ENCODE data around the gene SLCO3A1.
A peak's percentile ranks its signal among the peaks of the same experiment; 100 is the strongest.

SLCO3A1 gene

GRCh38 chr15:92076541-92076940, 223.0 kb downstream of the SLCO3A1 start:
- no peak for DNase-seq

GRCh38 chr15:92077353-92078085, 224.0 kb downstream of the SLCO3A1 start:
- peak; percentile 7 to 38 (median 16) for DNase-seq

DNA sequence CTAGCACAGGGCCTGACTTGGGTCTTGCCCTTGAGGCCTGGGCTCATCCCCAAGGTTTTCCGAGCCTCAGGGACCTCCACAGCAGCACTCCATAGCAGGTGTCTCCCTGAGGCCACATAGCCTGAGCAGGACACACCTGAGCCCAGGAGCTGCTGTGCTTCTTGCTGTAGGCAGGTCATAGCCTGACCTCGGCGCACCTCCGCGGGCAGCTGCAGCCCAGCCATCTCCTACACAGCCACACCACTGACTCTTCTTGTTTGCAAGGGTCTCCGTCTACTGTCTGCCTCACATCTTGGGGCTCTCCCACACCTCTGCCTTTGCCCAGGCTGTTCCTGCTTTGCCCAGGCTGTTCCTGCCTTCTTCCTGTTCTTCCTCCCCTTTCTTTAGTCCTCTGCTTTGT, 224.8 kb downstream of the SLCO3A1 start:
- DNase-seq = no peak

GRCh38 chr15:92079047-92079446, 225.5 kb downstream of the SLCO3A1 start:
- no peak for DNase-seq

GRCh38 chr15:92079647-92080255, 226.2 kb downstream of the SLCO3A1 start:
- no peak for DNase-seq

DNA sequence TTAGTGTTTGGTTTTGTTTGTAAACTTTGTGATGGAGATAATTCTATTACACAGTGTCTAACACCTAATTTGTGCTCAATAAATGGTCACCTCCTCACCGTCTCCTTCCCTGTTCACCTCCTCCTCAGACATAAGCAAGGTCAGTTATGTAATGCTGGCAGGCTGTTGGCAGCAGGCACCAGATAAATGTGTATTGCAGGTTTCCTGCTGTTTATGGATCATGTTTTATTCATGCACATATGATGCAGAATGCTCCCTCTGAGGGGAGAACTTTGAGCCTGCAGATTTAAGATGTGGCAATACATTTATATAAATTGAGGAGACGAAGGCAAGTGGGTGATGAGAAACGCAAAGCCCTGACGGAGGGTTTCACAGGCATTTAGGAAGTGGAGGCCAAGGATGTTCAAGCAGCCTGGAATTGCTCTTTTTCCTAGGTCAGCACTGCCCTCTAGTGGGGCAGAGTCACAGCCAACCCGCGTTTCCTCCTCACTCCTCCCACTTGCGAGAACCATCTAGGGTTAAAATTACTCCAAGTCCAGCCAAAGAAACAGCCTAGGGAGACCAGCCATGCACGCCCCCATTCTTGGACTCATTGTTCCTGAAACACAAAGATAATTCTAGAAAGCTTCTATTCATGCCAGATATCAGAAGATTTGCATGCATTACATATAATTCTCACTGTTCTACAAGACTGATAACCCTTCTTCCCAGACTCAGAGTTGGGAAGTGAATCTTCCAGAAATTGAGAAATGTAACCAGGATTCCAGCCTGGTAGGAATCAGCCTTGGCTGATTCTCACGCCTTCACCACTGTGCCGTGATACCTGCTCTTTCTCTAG, 228.7 kb downstream of the SLCO3A1 start:
- peak in 2 of 4 experiments; percentile 11 to 15 for DNase-seq

DNA sequence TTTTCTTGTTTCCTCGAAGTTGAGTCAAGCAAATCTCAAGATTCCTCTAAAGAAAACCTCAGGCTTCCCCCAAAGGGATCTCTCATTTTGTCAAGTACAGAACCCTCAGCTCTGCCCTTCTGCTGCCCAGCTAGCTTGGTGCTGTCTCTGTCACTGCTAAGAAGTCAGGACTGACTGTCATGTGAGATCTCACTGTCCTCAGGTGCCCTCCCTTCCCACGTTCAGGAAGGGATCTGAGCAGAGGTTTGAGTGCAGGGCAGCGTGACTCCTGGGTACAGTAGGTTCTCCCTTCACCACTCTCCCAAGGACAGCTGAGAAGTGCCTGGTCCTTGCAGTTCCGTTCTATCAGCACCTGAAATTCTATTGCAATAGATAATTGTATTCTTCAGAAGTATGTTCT, 229.7 kb downstream of the SLCO3A1 start:
- no peak for DNase-seq

DNA sequence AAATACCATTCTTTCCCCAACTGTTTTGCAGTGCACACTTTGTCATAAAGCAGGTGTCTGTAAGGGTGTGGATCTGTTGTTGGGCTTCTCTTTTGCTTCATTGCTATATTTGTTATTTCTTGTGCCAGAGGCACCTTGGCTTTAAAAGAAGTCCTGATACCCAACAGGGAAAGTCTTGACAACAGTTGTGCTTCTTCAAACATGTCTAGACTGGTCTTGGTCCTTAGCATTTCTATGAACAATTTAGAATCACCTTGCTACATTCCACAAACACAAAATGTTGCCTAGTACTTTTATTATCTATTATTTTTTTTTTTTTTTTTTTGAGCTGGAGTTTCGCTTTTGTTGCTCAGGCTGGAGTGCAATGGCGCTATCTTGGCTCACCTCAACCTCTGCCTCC, 233.7 kb downstream of the SLCO3A1 start:
- DNase-seq = no peak

GRCh38 chr15:92091155-92091734, 237.7 kb downstream of the SLCO3A1 start:
- no peak for DNase-seq

DNA sequence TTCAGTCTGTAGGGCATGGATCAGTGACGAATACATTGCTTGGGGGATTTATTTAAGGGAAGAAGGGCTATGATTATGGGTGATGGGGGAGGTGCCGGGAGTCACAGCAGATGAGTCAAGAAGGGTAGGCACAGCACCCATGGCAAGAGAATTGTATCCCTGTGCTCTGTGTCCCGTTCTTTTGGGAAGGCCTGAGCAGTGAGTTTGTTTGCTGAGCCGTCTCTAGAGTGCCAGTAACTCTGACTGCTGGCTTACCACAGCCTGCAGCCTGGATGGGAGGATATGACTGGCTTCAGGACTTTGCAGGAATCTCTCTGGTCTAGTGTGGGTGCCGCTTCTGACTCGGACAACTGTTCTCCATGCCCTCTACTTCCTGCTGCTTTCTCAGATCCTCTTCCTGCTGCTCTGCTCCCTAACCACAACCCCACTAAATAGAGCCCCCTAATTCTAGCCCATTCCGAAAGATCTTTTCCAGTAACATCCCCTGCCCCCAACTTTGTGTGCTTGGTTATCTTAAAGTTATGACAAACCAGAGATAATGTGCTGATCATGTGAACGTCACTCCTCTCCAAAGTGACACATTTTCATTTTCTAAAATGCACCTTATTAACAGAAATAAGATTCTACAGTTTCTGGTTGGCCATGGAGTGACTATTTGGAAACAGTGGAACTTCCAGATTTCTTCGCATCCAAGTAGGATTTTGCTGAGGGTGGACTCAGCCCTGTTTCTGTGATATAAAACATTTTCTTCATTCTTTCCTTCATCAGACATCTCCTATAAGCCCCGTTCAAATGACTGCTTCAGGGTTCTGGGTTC, 239.0 kb downstream of the SLCO3A1 start:
- no peak for DNase-seq

DNA sequence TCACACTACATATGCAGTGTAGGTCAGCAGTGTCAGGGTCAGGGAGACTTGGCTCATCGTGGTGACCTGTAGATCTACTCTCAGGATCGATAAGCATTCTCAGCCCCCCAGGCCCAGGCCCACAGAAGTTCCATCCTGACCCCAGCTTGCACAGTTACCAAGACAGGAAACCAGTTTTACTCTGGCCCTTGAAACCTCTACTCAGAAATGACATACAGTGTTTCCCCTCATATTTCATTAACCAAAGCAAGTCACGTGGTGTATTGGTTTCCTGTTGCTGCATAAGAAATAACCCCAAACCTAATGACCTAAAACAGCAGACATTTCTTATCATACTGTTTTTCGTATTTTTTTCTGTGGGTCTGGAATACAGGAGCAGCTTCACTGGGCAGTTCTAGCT, 242.2 kb downstream of the SLCO3A1 start:
- no peak for DNase-seq

GRCh38 chr15:92097474-92098178, 244.1 kb downstream of the SLCO3A1 start:
- DNase-seq = no peak

GRCh38 chr15:92098869-92099268, 245.4 kb downstream of the SLCO3A1 start:
- DNase-seq = no peak

DNA sequence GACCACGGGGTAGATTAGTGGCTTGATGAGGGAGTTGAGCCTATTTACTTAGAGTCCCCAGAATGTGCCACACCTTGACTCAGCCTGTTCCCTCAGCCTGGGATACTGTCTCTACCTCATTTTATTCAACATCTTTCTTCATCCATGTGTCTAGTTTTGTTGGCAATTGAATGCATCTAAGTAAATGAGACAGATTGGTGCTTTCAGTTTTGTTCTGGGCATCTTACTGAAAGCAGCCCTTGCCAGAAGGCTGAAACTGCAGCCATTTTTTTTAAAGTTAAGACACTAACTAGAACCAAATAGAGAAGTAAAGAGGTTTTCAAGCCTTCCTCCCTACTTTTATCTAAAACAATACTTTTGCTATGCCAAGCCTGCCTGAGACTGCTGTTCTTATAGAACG, 246.8 kb downstream of the SLCO3A1 start:
- no peak for DNase-seq

- no peak for DNase-seq
Observed at GRCh38 chr15:92100751-92101150, 247.2 kb downstream of the SLCO3A1 start.

DNA sequence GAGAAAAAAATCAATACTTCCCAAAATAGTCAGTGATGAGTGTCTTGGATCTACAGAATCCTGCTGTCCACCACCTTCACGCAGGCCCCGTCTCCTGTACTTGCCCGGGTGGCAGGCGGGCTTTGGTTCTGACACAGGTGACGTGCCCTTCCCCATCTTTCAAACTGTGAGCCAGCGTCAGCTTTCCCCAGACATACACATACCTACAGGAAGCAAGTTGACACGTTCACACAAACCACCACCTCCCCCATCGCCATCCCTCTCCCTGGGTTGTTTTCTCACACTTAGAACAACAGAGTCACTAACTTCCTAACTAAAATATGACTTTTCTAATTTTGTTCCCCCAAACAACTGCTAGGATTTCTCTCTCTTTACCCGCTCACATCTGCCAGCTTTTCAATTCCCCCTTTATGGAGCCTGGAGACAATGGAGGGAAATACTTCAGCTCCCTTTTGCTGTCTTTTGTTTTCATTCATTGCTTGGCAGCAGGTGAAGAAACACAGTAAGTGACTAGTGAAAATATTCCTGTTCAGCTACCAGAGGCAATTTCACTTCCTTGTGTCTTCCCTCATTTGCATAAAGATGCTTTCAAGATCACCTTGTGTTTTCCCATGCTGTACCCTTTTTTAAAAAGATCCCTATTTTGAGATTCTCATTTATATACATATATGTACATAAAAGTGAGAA, 248.3 kb downstream of the SLCO3A1 start:
- DNase-seq = no peak

- DNase-seq = no peak
Observed at GRCh38 chr15:92102395-92102755, 248.9 kb downstream of the SLCO3A1 start.

- no peak for DNase-seq
Observed at GRCh38 chr15:92104072-92104471, 250.6 kb downstream of the SLCO3A1 start.

- DNase-seq = no peak
Observed at GRCh38 chr15:92105611-92106010, 252.1 kb downstream of the SLCO3A1 start.

DNA sequence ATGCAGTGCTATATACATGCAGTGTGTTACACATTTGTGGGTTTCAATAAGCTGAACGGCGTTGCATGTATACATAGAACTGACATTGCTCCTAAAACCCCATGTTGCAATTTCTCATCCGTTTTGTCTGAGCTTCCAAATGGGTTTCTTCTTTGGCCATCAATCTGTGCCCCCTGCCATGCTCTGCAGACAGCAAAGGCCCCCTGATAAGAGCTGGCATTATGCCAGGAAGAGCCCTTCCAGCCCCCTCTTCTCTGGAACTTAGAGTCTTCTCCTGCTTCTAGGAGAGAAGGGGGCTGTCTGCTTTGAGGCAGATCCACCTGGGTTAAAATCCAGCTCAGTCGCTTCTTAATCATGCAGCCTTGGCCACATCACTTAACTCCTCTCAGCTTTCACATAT, 254.0 kb downstream of the SLCO3A1 start:
- no peak for DNase-seq

DNA sequence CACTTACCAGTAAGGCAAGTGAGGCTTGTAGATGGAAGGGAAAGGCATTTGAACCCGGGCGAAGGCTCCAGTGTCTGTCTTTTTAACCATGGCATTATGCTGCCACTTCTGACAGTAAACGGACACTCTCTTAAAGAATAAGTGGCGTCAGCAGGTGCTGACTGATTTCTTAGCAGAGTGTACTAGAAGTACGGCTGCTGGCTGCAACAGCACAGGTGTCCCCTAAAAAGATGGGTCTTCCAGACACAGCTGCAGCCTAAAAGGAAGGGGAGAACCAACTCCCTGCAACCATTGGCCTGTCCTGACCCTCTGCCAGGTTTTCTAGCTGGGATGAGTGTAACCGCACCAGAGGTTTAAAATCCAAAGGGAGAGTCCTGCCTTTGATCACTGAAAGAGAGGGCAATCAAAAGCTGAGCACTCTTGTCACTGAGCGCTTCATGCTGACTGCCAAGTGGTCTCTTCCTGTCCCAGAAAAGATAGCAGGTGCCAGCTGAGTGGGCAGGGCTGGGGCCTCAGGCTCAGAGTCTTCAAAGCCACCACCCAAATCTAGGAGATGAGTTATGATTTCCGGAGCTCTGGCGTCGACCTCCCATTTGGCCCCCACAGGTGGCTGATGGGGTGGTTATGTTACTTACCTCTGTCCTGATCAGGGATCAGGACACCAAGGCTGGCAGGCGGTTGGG, 255.8 kb downstream of the SLCO3A1 start:
- no peak for DNase-seq
